NCI-H1694 (cell line): ENCODE results near the gene TRMU.
"Not testable (repeated sequence)": the region's sequence is repeated elsewhere in the genome, so short reads cannot be mapped to it uniquely, and the experiment has no call there.

Experiments
- DNase-seq: peaks from one replicate; lab custom pipeline; 2025; lab: John Stamatoyannopoulos, UW

TRMU gene

GRCh38 chr22:46300491-46300890, 35.0 kb upstream of the TRMU start:
- no peak for DNase-seq

GRCh38 chr22:46303347-46303965, 32.1 kb upstream of the TRMU start:
- DNase-seq, result no peak

DNA sequence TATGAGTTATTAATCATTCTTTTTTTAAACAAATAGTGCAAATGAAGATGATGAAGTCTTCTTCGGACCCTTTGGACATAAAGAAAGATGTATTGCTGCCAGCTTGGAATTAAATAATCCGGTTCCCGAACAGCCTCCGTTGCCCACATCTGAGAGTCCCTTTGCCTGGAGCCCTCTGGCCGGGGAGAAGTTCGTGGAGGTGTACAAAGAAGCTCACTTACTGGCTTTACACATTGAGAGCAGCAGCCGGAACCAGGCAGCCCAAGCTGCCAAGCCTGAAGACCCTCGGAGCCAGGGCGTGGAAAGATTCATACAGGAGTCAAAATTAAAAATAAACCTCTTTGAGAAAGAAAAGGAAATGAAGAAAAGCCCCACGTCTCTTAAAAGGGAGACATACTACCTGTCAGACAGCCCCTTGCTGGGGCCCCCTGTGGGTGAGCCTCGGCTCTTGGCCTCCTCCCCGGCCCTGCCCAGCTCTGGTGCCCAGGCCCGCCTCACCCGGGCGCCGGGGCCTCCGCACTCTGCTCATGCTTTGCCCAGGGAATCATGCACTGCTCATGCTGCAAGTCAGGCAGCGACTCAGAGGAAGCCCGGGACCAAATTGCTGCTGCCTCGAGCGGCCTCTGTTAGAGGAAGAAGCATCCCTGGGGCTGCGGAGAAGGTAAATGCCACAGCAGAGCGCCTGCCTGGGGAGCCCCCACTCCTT, 27.1 kb upstream of the TRMU start:
- DNase-seq, result no peak

GRCh38 chr22:46309526-46310085, 25.9 kb upstream of the TRMU start:
- no peak for DNase-seq

GRCh38 chr22:46312056-46312455, 23.5 kb upstream of the TRMU start:
- DNase-seq, result no peak

- not testable (repeated sequence) for DNase-seq
Measured at GRCh38 chr22:46312848-46313247, 22.7 kb upstream of the TRMU start.

- DNase-seq, result no peak
Measured at GRCh38 chr22:46315976-46316375, 19.5 kb upstream of the TRMU start.

- no peak for DNase-seq
Measured at GRCh38 chr22:46317646-46318045, 17.9 kb upstream of the TRMU start.

GRCh38 chr22:46318576-46318975, 16.9 kb upstream of the TRMU start:
- no peak for DNase-seq

DNA sequence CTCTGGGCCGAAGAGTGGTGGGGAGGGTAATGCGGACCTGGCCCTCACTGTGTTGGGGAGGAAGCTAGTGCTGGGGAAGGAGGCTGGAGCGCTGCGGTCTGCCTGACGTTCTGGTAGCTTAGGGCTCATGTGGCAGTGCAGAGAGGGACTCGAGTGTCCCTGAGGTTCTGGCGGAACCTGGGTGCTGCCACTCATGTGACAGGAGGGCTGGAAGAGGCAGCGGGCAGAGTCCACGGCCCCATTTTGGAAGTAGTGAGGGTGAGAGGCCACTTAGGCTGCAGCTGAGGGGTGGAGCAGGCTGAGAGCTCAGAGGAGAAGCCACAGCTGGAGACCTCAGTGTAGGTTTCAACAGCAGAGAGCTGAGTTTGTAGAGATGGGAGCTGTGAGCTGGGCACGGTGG, 16.2 kb upstream of the TRMU start:
- DNase-seq, result no peak

- no peak for DNase-seq
Measured at GRCh38 chr22:46320166-46320710, 15.3 kb upstream of the TRMU start.

DNA sequence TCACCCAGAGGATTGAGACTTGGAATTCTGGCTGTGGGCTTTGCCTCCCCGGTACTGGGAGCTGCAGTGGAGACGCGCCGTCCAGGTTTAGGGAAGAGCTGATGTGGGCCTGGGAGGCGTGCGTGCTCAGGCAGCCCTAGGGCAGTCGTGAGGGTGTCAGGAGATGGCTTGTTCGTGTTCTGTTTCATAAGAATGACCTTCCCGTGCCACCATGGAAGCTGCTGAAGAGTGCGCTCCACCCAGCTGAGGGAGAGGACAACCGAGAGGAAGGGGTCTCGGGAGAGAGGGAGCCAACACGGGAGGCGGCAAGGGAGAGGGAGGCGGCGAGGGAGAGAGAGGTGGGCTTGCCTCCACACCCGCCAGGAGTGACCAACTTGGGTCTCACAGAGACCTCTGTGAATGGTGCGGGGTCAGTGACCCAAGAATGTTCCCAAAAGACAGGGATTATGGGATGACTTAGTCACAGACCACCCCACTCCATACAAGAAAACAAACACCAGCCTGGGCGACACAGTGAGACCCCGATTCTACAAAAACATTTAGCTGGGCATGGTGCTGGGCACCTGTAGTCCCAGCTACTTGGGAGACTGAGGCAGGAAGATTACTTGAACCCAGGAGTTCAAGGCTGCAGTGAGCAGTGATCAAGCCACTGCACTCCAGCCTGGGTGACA, 14.7 kb upstream of the TRMU start:
- no peak for DNase-seq

DNA sequence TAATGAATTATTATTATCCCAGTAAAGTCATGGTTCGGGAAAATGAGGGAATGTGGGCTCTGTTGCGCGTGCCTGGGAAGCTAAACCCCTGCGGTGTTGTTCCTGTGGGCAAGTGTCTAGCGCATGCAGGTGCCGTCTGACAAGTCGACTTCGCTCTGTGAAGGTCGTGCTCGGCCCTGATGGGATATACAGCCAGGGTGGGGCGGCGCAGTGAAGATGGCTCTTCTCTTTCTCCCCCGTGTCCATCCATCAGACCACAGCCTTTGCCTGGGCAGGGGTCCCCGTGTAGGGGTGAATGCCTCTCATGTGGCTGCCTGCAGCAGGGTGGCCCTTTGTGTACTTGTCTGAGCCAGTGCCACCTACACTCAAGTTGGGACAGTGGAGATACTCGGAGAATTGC, 12.8 kb upstream of the TRMU start:
- DNase-seq, result no peak

DNA sequence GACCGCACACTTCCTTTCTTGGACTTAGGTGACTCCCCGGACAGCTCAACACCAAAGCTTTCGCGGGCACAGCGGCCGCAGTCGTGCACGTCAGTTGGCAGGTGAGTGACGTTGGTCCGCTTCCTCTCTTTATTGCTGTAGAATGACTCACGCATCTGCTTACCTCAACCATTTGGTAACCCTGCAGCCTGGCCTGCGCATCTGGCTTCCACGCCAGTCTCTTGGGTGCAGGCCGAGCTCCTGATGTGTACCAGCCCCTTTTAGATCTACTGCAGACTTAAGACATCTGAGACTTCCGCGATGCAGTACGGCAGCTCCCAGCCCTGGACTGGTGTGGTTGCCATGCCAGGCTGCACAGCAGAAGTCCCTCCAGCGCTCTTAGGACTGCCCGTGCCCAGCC, 12.4 kb upstream of the TRMU start:
- no peak for DNase-seq

DNA sequence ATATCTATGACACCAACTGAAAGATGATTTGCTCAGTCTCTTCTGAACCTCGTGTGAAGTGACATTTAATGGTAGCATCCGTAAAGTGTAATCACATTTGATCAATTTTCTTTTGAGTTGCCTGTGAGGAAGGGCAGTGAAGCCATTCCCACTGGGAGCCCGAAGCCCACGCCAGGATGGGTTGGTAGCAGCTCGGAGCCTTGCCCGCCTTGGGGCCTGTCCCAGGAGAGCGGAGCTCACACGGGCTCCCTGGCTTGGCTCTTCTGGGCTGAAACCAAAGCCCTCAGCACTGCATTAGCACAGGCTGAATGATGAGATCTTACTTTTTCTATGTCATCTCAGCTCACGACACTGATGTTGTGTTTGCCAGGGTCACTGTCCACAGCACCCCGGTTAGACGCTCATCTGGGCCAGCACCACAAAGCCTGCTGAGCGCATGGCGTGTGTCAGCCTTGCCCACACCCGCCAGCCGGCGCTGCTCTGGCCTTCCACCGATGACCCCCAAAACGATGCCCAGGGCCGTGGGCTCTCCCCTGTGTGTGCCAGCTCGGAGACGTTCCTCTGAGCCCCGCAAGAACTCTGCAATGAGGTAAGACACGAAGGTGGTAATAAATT, 9.3 kb upstream of the TRMU start:
- DNase-seq, result no peak

- DNase-seq, result no peak
Measured at GRCh38 chr22:46327691-46328465, 7.6 kb upstream of the TRMU start.

GRCh38 chr22:46328797-46329196, 6.7 kb upstream of the TRMU start:
- no peak for DNase-seq

GRCh38 chr22:46329616-46330015, 5.9 kb upstream of the TRMU start:
- no peak for DNase-seq

- no peak for DNase-seq
Measured at GRCh38 chr22:46330426-46330825, 5.1 kb upstream of the TRMU start.

DNA sequence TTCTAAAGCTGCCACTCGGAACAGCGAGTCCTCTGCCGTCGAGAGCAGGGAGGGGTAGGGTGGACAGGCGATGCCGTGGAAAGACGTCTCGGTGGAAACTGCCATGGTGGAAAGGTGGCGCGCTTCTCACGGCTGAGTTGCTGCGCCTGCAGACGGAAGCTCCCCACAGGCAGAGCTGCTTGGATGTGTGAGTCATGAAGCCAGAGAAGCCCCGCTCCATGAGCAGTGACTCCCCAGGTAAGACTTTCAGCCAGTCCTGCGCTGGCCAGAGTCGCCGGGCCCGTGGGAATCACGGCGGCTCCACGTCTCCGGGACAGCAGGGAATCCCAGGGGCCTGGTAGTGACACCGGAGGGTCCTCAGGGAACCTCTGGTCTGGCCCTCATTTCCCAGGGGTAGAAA, 4.0 kb upstream of the TRMU start:
- DNase-seq, result no peak
